HCT116 (cell line): ENCODE data around the gene LYRM4. TPM values are rescaled to one million over a fixed set of nuclear protein-coding genes. Genes with fewer than 3 reads are reported as not detected.
A peak's percentile ranks its signal among the peaks of the same experiment; 100 is the strongest.

Source experiments
- ATAC-seq: fragments of 200-7000 bp; cut with Tn5 transposase; 2 replicates; pipeline ENCODE4 v1.9.1; 2020; ENCODE audit warnings: mild to moderate bottlenecking, moderate library complexity
- BruUV-seq: library from RNA; stranded (reverse); fragments of 400-500 nt; replicated peaks from 2 replicates; lab custom pipeline; 2021; lab: Mats Ljungman, UMichigan
- CTCF ChIA-PET: fragments of 300-600 bp; sonication (Branson Sonifier 250); formaldehyde crosslinking; loops from one replicate; lab custom pipeline; 2021; ENCODE audit warnings: antibody characterized with exemption; lab: Charles Lee
- POLR2A ChIA-PET: fragments of 300-600, 350-600 bp; sonication (Branson Sonifier 250); formaldehyde crosslinking; loops from one replicate; lab custom pipeline; 2021; ENCODE audit warnings: antibody characterized with exemption; lab: Charles Lee
- RAD21 ChIA-PET, 2 experiments: fragments of 300-600 bp; sonication (Branson Sonifier 250); formaldehyde crosslinking; loops; one replicate each; lab custom pipeline; 2023; ENCODE audit warnings: low total read pairs in 2 of 2; ENCODE audit not compliant: uncharacterized antibody in 2 of 2, unreplicated experiment in 2 of 2, low non-redundant PET in 1 of 2; lab: Charles Lee
- DNase-seq: peaks from one replicate; pipeline ENCODE4 v3.0.0-alpha.2; 2010; ENCODE audit warnings: low read depth, low spot score
- H2AFZ ChIP-seq: fragments of 200-600 bp; shearing (Covaris generic), sonication (generic); 2 replicates; pipeline ENCODE4 v1.6.1; 2017; ENCODE audit warnings: low read depth, mixed run types, mixed read lengths, antibody characterized with exemption, low read length; ENCODE audit not compliant: poor library complexity, severe bottlenecking
- H3K27ac ChIP-seq: 2 replicates; pipeline ENCODE4 v1.5.1; 2012; ENCODE audit warnings: low read depth, low read length
- H3K27me3 ChIP-seq: fragments of 200-600 bp; sonication (generic); 2 replicates; pipeline ENCODE4 v1.6.1; 2016; ENCODE audit warnings: mixed run types, low read length, mixed read lengths; ENCODE audit not compliant: insufficient read depth
- H3K36me3 ChIP-seq, 2 experiments: fragments of 200-500 bp in 1 of 2; fragments of 200-600 bp in 1 of 2; sonication (Bioruptor generic) in 1 of 2; sonication (generic) in 1 of 2; 2 replicates each; pipeline versions ENCODE4 v1.5.1 to v1.6.1; 2014 to 2016; ENCODE audit warnings: low read length in 2 of 2, inconsistent platforms in 1 of 2, mixed read lengths in 1 of 2, mixed run types in 1 of 2; ENCODE audit not compliant: insufficient read depth in 2 of 2, control insufficient read depth in 1 of 2
- H3K4me1 ChIP-seq, 2 experiments: fragments of 200-600 bp in 1 of 2; sonication (generic) in 1 of 2; 2 replicates each; pipeline versions ENCODE4 v1.5.1 to v1.6.1; 2012 to 2017; ENCODE audit warnings: low read length in 2 of 2, inconsistent platforms in 1 of 2, mild to moderate bottlenecking in 1 of 2, mixed read lengths in 1 of 2, mixed run types in 1 of 2, moderate library complexity in 1 of 2; ENCODE audit not compliant: insufficient read depth in 2 of 2, control insufficient read depth in 1 of 2
- H3K4me2 ChIP-seq: fragments of 200-600 bp; sonication (generic); 2 replicates; pipeline ENCODE4 v1.6.1; 2017; ENCODE audit warnings: mixed run types, low read length, mixed read lengths
- H3K4me3 ChIP-seq, 2 experiments: fragments of 200-600 bp in 1 of 2; sonication (generic) in 1 of 2; replicated peaks in 1 of 2; 2 replicates each; pipeline ENCODE4 v1.5.1; 2011 to 2016; ENCODE audit warnings: low read length in 2 of 2, control low read depth in 1 of 2, low read depth in 1 of 2, mild to moderate bottlenecking in 1 of 2, mixed read lengths in 1 of 2, mixed run types in 1 of 2
- H3K79me2 ChIP-seq: fragments of 200-600 bp; sonication (generic); 2 replicates; pipeline ENCODE4 v1.6.1; 2017; ENCODE audit warnings: mild to moderate bottlenecking, mixed run types, low read length, moderate library complexity, mixed read lengths; ENCODE audit not compliant: insufficient read depth
- H3K9ac ChIP-seq: fragments of 200-600 bp; sonication (generic); 2 replicates; pipeline ENCODE4 v1.6.1; 2016; ENCODE audit warnings: low read length, mixed read lengths
- H3K9me2 ChIP-seq: fragments of 200-600 bp; sonication (generic), shearing (Covaris generic); 2 replicates; pipeline ENCODE4 v1.6.1; 2017; ENCODE audit warnings: mixed run types, mild to moderate bottlenecking, moderate library complexity; ENCODE audit not compliant: insufficient read depth
- H3K9me3 ChIP-seq, 2 experiments: fragments of 200-500 bp in 1 of 2; fragments of 200-600 bp in 1 of 2; sonication (Bioruptor generic) in 1 of 2; sonication (generic) in 1 of 2; 2 replicates each; pipeline ENCODE4 v1.6.1; 2014 to 2017; ENCODE audit warnings: low read length in 2 of 2, mixed read lengths in 2 of 2, inconsistent platforms in 1 of 2, low read depth in 1 of 2, mild to moderate bottlenecking in 1 of 2, mixed run types in 1 of 2, moderate library complexity in 1 of 2; ENCODE audit not compliant: control insufficient read depth in 1 of 2, insufficient read depth in 1 of 2
- H4K20me1 ChIP-seq: fragments of 200-600 bp; sonication (generic), shearing (Covaris generic); 2 replicates; pipeline ENCODE4 v1.6.1; 2017; ENCODE audit warnings: mixed run types, mild to moderate bottlenecking, moderate library complexity; ENCODE audit not compliant: insufficient read depth
- CEBPB ChIP-seq: IDR thresholded peaks from 2 replicates; pipeline ENCODE4 v1.6.1; 2012; ENCODE audit warnings: low read depth
- ELF1 ChIP-seq: IDR thresholded peaks from 2 replicates; pipeline ENCODE4 v1.6.1; 2012; ENCODE audit warnings: low read depth, borderline replicate concordance
- EZH2phosphoT487 ChIP-seq: fragments of 200-600 bp; IDR thresholded peaks from 2 replicates; pipeline ENCODE4 v1.6.1; 2018; ENCODE audit warnings: antibody characterized with exemption, borderline replicate concordance
- JUND ChIP-seq: IDR thresholded peaks from 2 replicates; pipeline ENCODE4 v1.6.1; 2012
- MAX ChIP-seq: IDR thresholded peaks from 2 replicates; pipeline ENCODE4 v1.6.1; 2012
- POLR2A ChIP-seq: IDR thresholded peaks from 2 replicates; pipeline ENCODE4 v1.7.0; 2011; ENCODE audit warnings: borderline replicate concordance; ENCODE audit not compliant: insufficient read depth, insufficient read length; ENCODE audit errors: extremely low read depth
- RAD21 ChIP-seq: IDR thresholded peaks from 2 replicates; pipeline ENCODE4 v1.6.1; 2012; ENCODE audit warnings: low read depth, mild to moderate bottlenecking
- REST ChIP-seq: IDR thresholded peaks from 2 replicates; pipeline ENCODE4 v1.6.1; 2012; ENCODE audit warnings: low read depth
- YY1 ChIP-seq: IDR thresholded peaks from 2 replicates; pipeline ENCODE4 v1.6.1; 2011; ENCODE audit warnings: low read length, low read depth, moderate library complexity, mild to moderate bottlenecking; ENCODE audit not compliant: insufficient replicate concordance; ENCODE audit errors: extremely low read depth
- ZFX ChIP-seq: fragments of 450-650 bp; IDR thresholded peaks from 2 replicates; pipeline ENCODE4 v1.6.1; 2017
- ZNF274 ChIP-seq: fragments of 200-500 bp; sonication (Bioruptor generic); IDR thresholded peaks from 2 replicates; pipeline ENCODE4 v1.6.1; 2014; ENCODE audit warnings: mild to moderate bottlenecking, low read depth, low read length, inconsistent platforms
- intact Hi-C: fragments of 100-400 bp; cut with micrococcal nuclease; formaldehyde crosslinking; loops from 2 replicates; pipeline ENCODE4 v1.10.0; 2022
- total RNA-seq: library from RNA; stranded (reverse); gene quantifications from one replicate; pipeline ENCODE4 v1.2.1, GENCODE V29; 2021; ENCODE audit not compliant: unreplicated experiment

The LYRM4 gene
- total RNA-seq, 1 experiment from 2014 or later, result 30.1 TPM

GRCh38 chr6:5113096-5113495 lies 147.7 kb downstream of the LYRM4 start (continued):
- TF ChIP-seq REST, result no peak
- TF ChIP-seq RAD21, result no peak
- TF ChIP-seq ZNF274, result no peak
- TF ChIP-seq EZH2phosphoT487, result no peak

- Histone ChIP-seq H3K36me3 (no peaks in the 10 kb centered on the region), H3K27me3 (no peaks in the 10 kb centered on the region), H3K9ac (no peak overlapping the region), H4K20me1 (no peaks in the 10 kb centered on the region), H3K4me1 (peaks cover 0 to 13% of the 10 kb centered on the region in 2 experiments; a peak in 1 of 4 replicates), H3K9me3 (no peaks in the 10 kb centered on the region), H3K27ac (no peak overlapping the region), H3K9me2 (no peaks in the 10 kb centered on the region), H2AFZ (no peak overlapping the region), H3K4me3 (no peak overlapping the region), H3K4me2 (no peak overlapping the region), H3K79me2 (no peaks in the 10 kb centered on the region)
- DNase-seq (peak; percentile 13), ATAC-seq (peak; percentile 44)
- ChIA-PET POLR2A (no interaction called here), CTCF (no interaction called here), RAD21 (no interaction called here)
- no TSS peak for BruUV-seq
- TF ChIP-seq ZFX (no peak), ELF1 (no peak), POLR2A (no peak), RAD21 (no peak), ZNF274 (no peak), CEBPB (no peak), JUND (no peak), EZH2phosphoT487 (no peak), MAX (no peak), YY1 (no peak)
- intact Hi-C loops, result no loop called here
Measured at GRCh38 chr6:5112066-5112799, 148.5 kb downstream of the LYRM4 start.
